ENCODE data around the gene GALNT14. TPM values are rescaled to one million over a fixed set of nuclear protein-coding genes. Genes with fewer than 3 reads are reported as not detected.
A peak's percentile ranks its signal among the peaks of the same experiment; 100 is the strongest.

GALNT14 gene
- total RNA-seq, 2 donors from 2014 or later = 0.31 TPM; not detected in 1

DNA sequence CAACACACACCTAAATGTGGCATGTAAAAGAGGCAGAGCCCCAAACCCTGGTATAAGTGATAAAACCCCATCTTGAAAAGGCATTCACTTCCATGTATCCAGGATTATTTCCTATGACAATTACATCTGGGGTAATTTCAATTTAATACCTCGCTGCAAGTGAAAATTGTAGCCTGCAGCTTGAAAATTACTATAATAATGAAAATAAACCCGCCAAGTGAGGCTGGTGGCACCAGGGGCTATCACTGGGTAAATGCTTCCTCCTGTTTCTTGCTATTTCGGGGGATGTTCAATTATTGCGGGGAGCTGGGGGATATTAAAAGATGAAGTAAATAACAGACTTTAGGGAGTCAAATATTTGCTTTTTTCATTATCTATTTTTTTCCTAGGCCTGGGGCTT is 171.5 kb downstream of the GALNT14 start:
- intact Hi-C loops (cut with DNase I, micrococcal nuclease) = no loop called here
- ATAC-seq = no peak

DNA sequence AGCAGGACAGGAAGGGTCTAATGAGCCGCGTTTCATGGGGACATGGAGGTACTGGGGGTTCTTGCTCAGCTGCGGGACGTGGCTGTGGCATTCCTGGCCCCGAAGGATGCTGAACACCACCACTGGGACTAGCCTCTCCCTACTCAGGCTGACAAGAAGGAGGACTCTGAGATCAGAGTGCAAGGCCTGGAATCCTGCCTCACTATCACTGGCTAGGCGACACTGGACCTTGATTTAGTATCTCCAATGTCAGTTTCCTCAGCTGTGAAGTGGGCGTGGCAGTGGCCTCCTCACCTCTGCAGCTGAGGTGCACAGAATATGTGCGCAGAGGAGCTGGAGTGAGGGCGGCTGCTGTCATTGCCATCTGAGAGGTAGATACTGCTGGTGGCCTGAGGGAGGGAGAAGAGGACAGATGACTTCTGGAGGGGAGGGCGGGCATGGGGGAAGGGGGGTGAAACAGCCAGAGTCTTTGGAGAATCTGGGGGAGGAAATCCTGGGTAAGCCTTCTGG is 173.2 kb downstream of the GALNT14 start:
- no peak for ATAC-seq
- no peak for DNase-seq
- intact Hi-C loops (cut with DNase I, micrococcal nuclease) = no loop called here

More for the DNA sequence above, 171.5 kb downstream of the GALNT14 start:
- DNase-seq = no peak

DNA sequence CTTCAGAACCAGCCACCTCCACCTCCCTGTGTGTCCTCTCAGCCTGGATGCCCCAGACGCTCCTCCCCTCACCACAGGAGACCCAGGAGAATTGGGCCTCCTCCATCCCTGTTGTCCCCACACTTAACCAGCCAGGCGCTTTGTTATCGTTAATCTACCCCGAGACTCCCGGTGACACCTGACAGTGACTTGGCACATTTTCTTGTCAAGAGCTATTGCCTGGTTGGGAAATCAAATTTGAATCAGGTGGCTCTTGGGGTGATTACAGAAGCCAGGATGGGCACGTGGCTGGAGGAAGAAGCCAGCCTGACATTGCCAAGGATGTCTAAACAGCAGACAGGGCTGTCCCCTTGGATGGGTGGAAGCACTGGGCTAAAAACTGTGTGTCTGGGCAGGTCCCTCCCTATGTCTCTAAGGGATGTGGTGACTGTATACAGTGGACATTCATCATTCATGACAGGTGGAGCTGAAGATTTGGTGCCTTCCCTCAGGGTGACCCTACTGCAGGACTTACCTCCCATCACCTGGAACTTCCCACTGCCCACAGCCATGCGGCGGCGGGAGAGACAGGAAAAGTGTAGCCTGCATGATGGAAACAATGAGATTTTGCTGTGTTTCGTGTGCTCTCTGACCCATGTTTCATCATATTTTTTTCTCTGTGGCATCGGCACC is 173.8 kb downstream of the GALNT14 start:
- no peak for DNase-seq
- no peak for ATAC-seq
- intact Hi-C loops (cut with DNase I, micrococcal nuclease) = no loop called here

DNA sequence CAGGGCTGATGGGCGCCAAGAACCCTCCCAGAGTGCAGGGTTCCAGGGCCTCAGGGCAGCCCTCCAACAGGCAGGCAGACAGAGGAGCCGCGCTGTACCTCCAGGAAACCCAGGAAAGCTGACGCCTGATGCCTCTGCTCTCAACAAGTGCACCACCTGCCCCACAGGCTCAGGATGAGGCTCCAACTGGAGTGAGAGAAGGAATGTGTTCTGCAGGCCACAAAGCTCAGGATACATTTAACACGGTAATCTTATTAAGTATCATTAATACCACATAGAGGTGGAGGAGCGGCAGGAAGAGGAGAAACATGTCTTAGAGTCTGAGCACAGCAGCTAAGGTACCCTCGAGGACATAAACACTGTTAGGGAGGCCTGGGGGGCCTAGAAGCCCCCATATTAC is 175.1 kb downstream of the GALNT14 start:
- intact Hi-C loops (cut with DNase I, micrococcal nuclease) = no loop called here
- no peak for DNase-seq
- ATAC-seq = no peak

DNA sequence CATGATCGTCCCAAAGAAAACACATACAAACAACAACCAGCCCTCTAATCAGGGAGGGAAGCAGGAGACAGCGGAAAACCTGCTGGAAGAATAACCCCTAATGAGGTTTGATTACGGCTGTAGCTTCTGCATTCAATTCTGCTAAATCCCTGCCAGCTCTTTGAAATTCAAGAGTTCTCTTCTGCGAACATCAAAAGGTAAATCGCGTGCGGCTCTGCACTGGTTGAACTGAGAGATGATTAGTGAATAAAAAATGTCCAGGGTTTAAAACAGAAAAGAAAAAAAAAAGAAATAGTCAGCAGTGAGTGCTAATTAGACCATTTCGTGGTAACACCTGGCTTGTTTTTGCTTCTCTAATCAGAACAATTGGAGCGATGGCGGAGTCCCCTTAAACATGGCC is 178.0 kb downstream of the GALNT14 start:
- intact Hi-C loops (cut with DNase I, micrococcal nuclease) = no loop called here
- no peak for ATAC-seq

DNA sequence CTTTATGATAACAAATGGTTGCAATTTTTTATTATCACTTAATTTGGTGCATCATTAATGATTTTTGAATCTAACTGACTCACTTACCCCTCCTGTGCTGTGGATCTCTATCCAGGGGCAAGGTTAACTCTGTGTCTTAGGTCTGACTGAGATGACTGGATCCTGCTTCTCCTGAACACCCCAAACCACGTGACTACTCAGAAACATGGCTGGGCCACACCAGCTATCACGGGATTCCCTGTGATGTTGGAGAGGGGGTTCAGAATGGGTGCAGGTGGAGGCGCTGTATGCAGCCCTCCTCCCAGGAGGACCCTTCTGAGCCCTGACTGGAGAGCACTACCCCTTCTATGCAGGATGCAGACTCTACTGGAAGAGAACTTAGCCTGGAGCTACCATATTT is 178.6 kb downstream of the GALNT14 start:
- DNase-seq (no peak), ATAC-seq (no peak)
- intact Hi-C loops (cut with DNase I, micrococcal nuclease) = no loop called here

More for the DNA sequence above, 178.0 kb downstream of the GALNT14 start:
- DNase-seq = no peak

DNA sequence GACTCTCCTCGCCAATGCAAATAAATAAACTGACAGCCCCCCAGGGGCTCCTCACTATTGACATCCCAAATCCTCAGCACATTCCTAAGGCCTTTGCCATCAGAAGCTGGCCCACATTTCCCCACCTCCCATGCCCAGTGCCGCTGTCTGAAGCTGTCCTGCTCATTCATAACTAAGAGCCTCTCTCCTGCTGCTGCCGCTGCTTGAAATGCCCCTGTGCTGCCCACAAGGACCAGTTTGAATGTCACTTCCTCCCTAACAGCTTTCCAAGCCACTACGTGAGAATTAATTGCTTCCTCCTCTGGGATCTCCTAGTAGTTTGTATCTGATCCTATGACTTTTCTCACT is 179.3 kb downstream of the GALNT14 start:
- DNase-seq = no peak

DNA sequence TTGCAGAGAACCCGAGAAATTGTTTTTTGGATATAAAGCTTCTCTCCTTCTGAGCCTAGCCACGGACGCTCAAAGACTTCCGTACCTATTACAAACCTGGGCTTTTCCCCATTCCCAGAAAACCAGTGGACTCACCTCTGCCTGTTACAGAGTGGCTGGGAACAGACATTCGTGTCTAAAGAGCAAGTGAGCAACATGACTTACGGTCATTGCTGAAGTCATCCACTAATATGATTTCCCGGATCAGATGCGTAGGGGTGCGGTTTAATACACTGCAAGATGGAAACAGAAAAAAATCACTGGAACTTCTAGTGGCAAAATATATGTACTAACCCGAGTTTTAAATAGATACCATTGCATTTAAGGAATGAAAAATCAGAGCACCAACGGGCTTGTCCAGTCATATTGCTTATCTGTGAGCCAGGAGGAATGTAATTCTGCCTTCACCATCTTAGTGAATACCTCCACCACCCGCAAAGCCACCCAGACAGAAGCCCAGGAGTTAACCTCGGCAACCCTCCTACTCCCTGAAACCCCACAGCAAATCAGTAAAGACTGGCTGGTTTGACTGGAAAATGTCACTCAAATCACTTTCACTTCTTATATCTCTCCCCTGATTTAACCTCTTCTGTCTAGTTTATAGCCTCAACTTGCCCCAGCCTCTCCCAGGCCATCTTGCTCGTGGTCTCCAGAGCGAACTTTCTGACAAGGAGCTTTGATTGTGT is 179.9 kb downstream of the GALNT14 start:
- intact Hi-C loops (cut with DNase I, micrococcal nuclease) = no loop called here
- ATAC-seq = no peak
- no peak for DNase-seq

More for the DNA sequence above, 179.3 kb downstream of the GALNT14 start:
- intact Hi-C loops (cut with DNase I, micrococcal nuclease) = no loop called here
- no peak for ATAC-seq

DNA sequence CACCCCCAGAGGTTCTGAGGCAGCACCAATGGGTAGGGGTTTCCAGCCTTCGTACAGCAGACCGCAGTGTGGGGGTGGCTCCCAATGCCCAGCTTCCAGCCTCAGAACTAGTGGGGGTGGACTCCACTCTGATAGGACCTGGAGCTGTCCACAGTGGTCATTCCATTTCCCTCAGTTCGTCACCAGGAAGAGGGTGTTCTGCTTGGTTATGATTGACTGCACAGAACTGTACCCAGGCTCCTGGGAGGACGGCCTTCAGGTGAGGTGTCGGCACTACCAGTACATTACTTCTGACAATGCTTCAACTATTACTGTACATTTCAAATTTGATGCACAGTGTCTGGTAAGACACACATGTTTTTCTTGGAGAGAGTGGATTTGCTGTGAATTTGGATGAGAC is 180.6 kb downstream of the GALNT14 start:
- ATAC-seq = peak; percentile 52
- intact Hi-C loops (cut with DNase I, micrococcal nuclease) = no loop called here
- no peak for DNase-seq

DNA sequence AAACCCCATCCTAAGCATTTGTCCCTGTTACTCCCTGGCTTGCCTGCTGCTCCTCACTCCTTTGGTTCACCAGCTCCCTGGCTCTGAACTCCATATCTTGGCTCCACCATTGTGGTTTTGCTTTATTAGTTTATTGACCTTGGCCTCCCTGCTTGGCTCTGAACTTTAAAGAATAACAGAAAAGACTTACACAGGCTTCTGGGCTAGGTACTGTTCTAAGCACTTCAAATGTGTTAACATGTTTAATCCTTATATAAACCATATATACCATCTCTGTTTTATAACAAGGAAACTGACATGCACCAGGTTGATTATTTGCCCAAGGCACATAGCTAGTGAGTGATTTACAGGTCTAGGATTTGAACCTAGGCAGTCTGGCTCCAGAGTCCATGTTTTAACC is 181.2 kb downstream of the GALNT14 start:
- ATAC-seq = peak; percentile 95
- peak in 1 of 2 donors; percentile 29 for DNase-seq
- intact Hi-C loops (cut with DNase I, micrococcal nuclease) = no loop called here

DNA sequence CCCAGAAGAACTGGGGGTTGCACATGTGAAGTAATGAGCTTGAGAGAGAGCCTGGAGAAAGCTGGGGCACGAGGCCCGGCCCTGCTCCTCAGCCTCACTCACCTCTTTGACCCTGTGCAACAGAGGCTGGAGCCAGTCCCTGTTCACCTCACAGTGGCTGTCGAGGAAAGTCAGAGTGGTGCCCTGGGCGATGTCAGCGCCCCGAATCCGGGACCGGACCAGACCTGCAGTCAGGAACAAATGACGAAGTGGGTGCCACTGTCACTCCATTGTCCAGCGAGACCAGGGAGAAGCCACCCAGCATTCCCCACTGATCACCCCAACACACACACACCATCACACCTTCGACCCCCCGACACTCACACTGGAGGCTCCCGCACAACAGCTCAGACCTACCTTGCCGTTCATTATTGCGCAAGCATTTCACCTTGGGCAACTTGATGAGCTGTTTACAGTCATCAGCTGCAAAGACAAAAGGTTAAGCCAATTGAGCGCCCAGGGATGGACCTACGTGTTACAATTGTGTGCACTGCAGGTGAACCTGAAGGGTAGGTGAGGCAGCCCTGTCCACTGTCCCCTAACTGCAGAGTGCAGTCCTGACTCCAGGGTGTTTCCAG is 182.6 kb downstream of the GALNT14 start:
- no peak for DNase-seq
- intact Hi-C loops (cut with DNase I, micrococcal nuclease) = no loop called here
- ATAC-seq = no peak

DNA sequence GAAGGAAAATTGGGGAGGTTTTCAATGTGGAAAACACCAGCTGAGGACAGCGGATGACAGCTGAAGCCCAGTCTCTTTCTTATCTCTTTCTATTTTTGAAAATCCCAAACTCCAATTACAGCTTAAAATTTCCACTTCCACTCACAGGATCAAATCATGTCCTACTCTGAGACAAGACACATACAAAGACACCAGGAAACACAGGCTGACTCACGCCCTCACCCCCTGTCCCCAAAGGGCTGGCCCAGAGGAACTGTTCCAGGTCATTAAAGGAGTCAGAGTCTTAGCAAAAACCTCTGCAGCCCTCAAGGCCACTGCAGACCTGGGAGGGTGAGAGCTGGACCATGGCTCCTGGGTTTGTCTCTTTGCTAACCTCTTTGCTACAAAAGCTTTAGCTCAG is 187.9 kb downstream of the GALNT14 start:
- intact Hi-C loops (cut with DNase I, micrococcal nuclease) = no loop called here
- no peak for DNase-seq
- ATAC-seq = no peak

DNA sequence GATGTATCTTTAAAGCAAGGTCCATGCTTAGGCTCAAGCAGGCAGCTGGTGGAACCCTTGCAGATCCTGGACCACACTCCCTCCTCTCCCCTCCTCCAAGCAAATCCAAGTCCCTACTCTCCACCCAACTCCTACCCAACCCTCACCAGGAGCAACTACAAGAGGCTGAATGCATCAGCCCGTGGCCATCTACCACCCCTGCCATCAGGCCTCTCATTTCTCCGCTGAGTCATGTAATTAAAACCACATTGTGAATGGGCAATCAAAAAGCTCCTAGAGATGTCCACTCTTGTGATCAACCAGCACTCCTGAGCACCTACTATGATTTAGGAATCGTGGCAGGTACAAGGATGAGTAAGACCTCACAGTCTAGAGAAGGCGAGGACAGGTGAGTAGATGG is 188.8 kb downstream of the GALNT14 start:
- intact Hi-C loops (cut with DNase I, micrococcal nuclease) = no loop called here
- no peak for DNase-seq
- no peak for ATAC-seq

DNA sequence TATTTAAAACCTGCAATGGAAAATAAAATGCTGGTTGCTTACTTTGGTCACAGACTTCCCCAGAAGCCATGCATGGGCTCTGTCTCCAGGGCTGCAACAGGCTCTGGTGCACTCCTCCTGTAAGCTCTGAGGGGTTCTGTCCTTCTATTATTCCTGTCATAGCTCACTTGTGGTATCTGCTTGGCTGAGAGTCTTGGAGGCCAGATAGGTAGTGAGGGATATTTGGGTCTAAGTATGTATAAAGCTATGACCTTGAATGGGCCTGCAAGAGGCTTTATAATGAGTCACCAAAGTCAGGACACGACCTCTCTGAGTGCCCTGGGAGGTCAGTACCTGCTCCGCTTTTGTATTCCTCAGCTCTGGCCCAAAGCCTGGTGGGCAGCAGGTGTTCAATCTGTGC is 189.4 kb downstream of the GALNT14 start:
- ATAC-seq = no peak
- intact Hi-C loops (cut with DNase I, micrococcal nuclease) = no loop called here

DNA sequence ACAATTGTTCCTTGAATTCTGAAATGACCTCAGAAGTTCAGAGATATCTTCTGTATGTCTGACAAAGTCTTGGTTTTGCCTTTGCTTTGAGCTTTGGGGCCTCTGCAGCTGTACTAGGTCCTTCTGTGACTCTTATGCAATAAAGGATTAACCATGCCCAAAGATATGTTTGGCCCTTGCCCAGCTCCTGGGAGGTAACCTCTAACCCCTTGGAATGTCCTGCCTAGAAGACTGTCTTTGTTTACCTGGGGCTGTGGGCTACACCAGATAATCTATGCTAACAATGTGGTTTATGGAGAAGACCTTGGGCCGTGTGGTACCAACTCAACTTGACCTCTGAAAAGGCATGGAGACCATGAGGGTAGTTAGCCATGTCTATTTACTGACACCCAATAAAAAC is 190.1 kb downstream of the GALNT14 start:
- ATAC-seq (no peak), DNase-seq (no peak)
- intact Hi-C loops (cut with DNase I, micrococcal nuclease) = no loop called here

More for the DNA sequence above, 189.4 kb downstream of the GALNT14 start:
- no peak for DNase-seq

DNA sequence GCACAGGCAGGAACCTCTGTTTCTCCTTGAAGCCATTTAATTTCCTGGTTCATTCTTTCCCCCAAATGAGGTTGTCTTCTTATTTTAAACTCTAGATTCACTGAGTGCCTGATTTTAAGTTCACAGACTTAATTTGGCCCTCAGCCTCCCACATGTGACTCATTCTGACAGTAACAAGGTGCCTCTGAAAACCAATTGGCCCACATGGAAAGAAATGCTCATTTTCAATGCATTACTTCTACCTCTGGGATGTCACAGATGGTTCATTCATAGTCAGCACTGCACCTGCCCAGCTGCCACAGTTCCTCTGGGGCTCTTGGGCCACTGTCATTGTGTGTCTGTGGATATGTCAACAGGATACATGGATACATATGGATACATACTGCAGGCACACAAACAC is 190.6 kb downstream of the GALNT14 start:
- intact Hi-C loops (cut with DNase I, micrococcal nuclease) = no loop called here
- ATAC-seq = no peak

DNA sequence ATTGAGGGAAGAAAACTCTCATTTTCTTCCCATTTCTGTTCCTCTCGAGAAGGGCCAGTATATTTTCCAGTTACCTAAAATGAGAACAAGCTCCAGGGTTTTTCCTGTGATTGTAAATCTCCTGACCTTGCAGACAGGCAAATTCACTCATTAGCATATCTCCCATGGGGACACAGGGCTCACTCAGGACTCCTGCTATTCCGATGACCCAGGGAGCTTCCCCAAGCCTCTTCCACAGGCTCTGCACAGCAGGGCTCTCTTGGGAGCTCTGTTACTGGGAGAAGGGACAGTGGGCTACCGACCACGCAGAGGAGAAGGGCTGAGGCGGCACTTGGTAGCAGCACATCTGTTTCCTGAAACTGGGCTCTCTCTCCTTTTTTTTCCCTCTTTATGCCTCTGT is 195.8 kb downstream of the GALNT14 start:
- intact Hi-C loops (cut with DNase I, micrococcal nuclease) = no loop called here
- DNase-seq (no peak), ATAC-seq (no peak)

More for the DNA sequence above, 190.6 kb downstream of the GALNT14 start:
- no peak for DNase-seq

DNA sequence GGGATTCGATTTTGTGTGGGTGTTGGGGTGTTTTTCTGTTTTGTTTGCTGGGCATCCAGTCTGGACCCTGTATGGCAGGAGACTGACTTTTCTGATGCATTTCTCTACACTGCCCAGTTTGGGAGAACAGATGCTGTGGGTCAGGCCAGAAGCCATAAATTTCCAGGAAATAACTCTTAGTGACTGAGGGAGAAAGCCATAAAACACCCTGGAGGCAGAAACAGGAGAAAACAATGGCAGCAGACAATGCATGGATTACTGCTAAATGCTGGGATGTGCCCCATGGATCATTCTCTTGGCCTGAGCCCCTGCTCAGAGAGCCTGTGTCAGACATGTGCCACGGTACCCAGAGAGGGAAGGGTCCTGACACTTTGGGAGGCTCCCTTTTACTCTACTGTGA is 197.4 kb downstream of the GALNT14 start:
- intact Hi-C loops (cut with DNase I, micrococcal nuclease) = no loop called here
- ATAC-seq (peak; percentile 35), DNase-seq (no peak)

DNA sequence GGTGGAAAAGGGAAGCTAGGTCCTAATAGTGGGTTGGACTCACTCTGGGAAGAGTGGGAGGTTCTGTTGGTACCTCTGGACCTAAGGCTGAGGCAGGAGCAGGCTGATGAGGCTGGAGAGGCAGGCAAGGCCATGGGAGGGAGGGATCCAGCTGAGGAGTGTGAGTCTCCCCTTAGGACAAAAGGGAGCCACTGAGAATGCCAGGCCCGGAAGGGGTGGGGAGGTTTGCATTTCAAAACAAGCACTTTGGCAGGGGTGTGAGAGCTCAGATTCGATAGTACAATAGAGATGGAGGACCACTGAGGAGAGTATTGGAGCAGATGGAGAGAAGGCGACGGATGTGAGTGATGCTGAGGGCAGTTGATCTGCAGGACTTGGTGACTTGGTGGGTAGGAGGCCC is 198.9 kb downstream of the GALNT14 start:
- DNase-seq (no peak), ATAC-seq (no peak)
- intact Hi-C loops (cut with DNase I, micrococcal nuclease) = no loop called here

DNA sequence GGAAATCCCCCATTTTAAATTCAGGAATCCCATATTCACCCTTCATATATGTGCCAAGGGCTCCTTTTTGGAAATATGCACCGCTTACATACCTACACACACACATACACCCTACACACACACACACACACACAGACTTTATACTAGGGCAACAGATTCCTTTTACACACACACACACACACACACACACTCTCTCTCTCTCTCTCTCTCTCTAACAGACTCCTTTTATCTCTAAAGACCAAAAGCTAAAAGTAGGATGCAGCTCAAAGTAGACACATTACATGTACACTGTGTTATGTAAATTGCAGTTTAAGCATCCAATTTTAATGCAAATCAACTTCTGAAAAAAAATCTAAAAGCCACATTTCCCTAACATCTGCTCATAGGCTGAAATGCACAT is 200.0 kb downstream of the GALNT14 start:
- DNase-seq = no peak
- no peak for ATAC-seq
- intact Hi-C loops (cut with DNase I, micrococcal nuclease) = no loop called here

All from left colon (tissue), 2 donors.